Stimulated activated CD4-positive, alpha-beta T cell treated with anti-CD3 and anti-CD28 coated beads, Interleukin-12 subunit alpha, Interleukin-12 subunit beta, amount 100 ng/mL, for 4 hours (primary cell): Measurements from ENCODE around the gene SLCO2B1.

Experiments
- DNase-seq: peaks from one replicate; pipeline ENCODE4 v3.0.0-alpha.2; 2020

SLCO2B1 gene

GRCh38 chr11:75162954-75163353 lies 12.0 kb downstream of the SLCO2B1 start:
- DNase-seq: no peak

GRCh38 chr11:75163921-75164849 lies 13.3 kb downstream of the SLCO2B1 start:
- DNase-seq: no peak

GRCh38 chr11:75165721-75166120 lies 14.8 kb downstream of the SLCO2B1 start:
- no peak for DNase-seq

- DNase-seq: no peak
Measured at GRCh38 chr11:75166791-75167190, 15.9 kb downstream of the SLCO2B1 start.

- DNase-seq: no peak
Measured at GRCh38 chr11:75167617-75168016, 16.7 kb downstream of the SLCO2B1 start.

DNA sequence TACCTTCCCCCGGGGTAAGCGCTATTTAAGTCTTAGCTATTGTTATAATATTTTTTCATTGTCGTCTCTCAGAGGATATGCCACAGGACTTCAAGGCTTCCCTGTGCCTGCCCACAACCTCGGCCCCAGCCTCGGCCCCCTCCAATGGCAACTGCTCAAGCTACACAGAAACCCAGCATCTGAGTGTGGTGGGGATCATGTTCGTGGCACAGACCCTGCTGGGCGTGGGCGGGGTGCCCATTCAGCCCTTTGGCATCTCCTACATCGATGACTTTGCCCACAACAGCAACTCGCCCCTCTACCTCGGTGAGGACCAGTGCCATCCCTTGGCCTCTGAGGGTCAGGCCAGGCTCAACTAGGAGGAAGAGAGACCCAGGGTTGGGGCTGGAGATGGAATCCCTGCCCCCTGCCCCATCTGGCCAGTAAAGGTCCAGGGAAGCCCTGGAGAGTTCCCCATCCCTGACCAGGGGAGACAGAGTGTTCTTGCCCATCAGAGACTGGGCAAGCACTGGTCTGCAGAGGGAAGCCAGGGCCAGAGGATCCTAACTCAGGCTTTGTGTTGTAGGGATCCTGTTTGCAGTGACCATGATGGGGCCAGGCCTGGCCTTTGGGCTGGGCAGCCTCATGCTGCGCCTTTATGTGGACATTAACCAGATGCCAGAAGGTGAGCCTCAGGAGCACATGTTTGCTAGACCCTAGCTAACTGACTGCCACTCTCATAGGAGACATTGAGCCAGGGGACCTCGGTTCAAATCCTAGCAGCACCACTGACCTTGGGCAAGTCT lies 18.4 kb downstream of the SLCO2B1 start:
- DNase-seq: no peak

GRCh38 chr11:75170516-75171201 lies 19.8 kb downstream of the SLCO2B1 start:
- no peak for DNase-seq

DNA sequence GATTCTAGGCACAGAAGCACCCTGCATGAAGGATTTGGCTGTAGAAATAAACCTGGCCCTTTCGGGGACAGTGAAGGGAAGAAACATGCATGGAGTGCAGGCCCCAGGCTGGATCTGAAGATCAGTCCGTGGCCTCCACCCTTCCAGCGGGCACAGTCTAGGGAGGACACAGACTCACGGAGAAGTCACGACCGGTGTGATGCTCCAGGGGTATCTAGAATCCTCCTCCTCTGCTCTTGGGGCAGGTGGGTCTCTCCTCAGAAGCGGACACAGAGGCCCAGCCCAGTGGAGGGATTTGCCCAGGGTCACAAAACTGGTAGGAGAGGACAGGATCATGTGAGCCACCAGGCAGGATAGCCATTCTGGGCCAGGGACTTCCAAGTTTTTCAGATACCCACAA lies 22.4 kb downstream of the SLCO2B1 start:
- no peak for DNase-seq

- no peak for DNase-seq
Measured at GRCh38 chr11:75174781-75175370, 24.0 kb downstream of the SLCO2B1 start.

- DNase-seq: no peak
Measured at GRCh38 chr11:75182664-75183063, 31.8 kb downstream of the SLCO2B1 start.

DNA sequence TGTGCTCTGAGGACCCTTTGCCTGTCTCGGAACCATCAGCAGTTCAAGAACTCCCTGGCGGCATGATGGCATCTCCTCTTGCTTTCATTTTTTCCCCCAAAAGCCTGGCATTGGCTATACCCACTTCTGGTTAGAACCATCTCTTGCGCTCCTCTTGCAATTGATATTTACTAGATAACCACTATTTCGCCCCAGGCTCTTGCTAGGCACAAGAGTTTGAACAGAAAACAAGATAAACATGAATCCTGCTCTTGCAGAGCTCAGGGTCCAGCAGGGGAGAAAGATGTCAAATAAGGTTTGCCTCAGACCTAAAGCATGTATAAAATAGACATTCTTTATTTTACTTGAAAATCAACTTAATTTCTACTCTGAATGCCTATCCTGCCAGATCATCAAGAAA lies 33.1 kb downstream of the SLCO2B1 start:
- DNase-seq: no peak

DNA sequence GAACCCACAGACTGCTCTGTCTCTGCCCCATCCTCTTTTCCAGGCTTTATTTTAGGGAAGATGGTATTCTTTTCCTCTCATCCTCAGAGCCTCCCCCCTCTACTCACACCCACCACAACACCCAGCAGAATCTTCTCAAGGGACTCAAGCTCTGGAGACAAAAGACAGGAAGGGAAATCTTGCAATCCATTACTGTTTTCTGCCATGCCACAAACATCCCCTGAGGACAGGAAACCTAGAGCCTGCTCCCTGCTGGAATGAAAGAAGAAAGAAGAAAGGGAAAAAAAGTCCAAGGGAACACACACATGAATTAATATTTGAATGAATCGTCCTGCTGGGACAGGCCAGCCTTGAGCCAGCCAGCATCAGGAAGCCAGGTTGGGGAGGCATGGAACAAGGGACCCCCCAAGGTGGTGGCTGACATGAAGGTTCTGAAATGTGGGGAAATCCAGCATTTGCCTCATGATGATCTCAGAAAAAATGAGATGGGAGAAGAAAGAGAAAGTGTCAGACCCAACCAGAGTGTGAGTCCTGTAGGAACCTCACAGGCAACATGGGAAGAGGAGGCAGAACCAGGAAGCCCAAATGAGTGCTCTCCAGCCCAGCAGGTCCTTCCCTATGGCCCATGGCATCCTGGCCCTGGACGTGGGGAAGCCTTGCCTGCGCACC lies 34.0 kb downstream of the SLCO2B1 start:
- no peak for DNase-seq

GRCh38 chr11:75185866-75186265 lies 35.0 kb downstream of the SLCO2B1 start:
- no peak for DNase-seq

DNA sequence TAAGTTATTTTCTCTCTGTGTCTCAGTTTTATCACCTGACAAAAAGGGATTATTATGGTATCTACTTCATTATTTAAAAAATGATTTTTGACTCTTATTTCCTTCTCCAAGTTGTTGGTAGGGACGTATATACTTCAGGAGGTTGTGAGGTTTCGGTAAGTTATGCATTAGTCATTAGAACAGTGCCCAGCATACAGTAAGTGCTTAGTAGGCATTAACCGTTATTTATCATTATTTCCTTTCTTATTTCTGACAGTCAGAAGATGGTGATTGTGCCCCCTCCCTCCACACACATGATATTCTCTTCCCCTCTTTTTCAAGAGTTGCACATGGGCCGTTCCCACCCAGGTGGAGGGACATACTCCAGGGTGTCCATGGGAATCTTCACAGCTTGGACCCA lies 36.1 kb downstream of the SLCO2B1 start:
- DNase-seq: no peak

DNA sequence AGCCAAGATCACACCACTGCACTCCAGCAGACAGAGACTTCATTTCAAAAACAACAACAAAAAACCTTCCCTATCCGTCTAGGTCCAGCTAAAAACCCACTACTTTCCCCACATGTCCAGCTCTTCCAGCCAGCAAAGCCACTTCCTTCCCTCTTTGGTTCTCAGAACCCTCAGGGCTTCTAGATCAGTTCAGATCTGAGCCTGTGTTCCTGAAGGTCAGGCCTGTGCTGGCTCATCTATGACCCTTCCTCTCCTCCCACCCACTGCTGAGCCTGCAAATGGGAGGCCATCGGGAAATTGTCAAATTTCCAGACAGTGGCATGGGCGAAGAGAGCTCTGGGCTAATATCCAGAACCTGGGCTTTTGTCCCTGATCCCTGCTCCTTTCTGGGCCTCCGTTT lies 37.8 kb downstream of the SLCO2B1 start:
- no peak for DNase-seq

DNA sequence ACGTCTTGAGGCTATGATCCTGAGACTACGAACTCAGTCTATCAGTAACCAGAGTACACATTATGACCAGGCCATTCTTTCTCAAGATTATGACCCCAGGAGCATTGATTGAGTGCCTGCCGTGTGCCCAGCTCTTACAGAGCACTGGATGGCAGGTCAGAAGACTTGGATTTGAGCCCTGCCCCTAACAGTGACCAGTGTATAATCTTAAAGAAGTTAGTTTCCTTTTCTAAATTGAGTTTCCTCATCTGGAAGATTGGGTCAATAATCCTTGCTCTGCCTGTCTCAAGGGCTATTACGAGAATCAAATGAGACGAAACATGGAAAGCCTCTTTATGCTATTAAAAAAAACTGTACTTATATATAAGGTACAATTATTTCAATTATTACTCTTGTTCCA lies 38.2 kb downstream of the SLCO2B1 start:
- no peak for DNase-seq

GRCh38 chr11:75189911-75190310 lies 39.0 kb downstream of the SLCO2B1 start:
- DNase-seq: no peak

DNA sequence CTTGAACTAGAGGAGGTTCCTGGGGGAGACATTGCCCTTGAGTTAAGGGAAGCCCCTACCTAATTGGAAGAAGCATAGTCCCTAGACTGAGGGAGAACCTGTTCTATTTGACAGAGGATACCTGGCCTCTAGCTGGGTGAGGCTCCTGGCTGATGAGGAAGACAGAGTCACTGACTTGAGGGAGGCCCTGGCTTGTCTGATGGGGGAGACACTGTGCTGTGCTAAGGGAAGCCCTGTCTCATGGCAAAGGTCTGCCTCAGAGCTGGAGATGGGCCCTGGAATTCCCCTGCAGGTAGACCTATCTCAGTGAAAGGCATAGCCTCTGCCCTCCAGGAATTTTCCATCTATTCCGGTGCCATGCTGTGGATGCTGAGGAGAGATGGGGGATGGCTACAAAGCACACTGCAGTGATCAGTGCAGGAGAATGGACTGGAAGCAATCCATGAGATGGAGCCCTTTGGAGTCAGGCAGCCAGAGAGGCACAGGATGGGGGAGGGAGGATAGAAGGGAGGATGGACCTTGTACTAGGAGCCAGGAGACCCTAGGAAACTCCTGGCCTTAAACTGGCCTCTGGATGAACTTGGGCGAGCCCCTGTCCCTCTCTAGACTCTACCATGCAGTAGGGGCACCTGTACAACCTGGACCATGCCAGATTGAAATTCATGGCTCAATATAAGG lies 39.9 kb downstream of the SLCO2B1 start:
- no peak for DNase-seq

GRCh38 chr11:75191330-75191717 lies 40.4 kb downstream of the SLCO2B1 start:
- DNase-seq: no peak

GRCh38 chr11:75193271-75193670 lies 42.4 kb downstream of the SLCO2B1 start:
- no peak for DNase-seq

GRCh38 chr11:75193711-75194110 lies 42.8 kb downstream of the SLCO2B1 start:
- DNase-seq: no peak

GRCh38 chr11:75194147-75194546 lies 43.2 kb downstream of the SLCO2B1 start:
- DNase-seq: no peak
